ENCODE data around the gene MYO16. TPM values are rescaled to one million over a fixed set of nuclear protein-coding genes. Genes with fewer than 3 reads are reported as not detected.

MYO16 gene
- total RNA-seq, 1 donor from 2014 or later, result not detected

- DNase-seq (ENCODE audit: low read depth) (peak; percentile 34), FAIRE-seq (no peak)
- no peaks in the 10 kb centered on the region for H3K36me3 ChIP-seq (ENCODE audit: control insufficient read depth, insufficient read depth, low read length)
- H3K27me3 ChIP-seq (ENCODE audit: control insufficient read depth, insufficient read depth, low read length), result no peaks in the 10 kb centered on the region
- no peak overlapping the region for H3K4me3 ChIP-seq (ENCODE audit: low read depth, low read length)
- TF ChIP-seq, protein P1, sequence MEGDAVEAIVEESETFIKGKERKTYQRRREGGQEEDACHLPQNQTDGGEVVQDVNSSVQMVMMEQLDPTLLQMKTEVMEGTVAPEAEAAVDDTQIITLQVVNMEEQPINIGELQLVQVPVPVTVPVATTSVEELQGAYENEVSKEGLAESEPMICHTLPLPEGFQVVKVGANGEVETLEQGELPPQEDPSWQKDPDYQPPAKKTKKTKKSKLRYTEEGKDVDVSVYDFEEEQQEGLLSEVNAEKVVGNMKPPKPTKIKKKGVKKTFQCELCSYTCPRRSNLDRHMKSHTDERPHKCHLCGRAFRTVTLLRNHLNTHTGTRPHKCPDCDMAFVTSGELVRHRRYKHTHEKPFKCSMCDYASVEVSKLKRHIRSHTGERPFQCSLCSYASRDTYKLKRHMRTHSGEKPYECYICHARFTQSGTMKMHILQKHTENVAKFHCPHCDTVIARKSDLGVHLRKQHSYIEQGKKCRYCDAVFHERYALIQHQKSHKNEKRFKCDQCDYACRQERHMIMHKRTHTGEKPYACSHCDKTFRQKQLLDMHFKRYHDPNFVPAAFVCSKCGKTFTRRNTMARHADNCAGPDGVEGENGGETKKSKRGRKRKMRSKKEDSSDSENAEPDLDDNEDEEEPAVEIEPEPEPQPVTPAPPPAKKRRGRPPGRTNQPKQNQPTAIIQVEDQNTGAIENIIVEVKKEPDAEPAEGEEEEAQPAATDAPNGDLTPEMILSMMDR (IDR thresholded peaks at IDR 0.05; ENCODE audit: insufficient read depth, low read length, severe bottlenecking), result no peak
Measured at GRCh38 chr13:109096101-109096500, 466.7 kb downstream of the MYO16 start.

DNA sequence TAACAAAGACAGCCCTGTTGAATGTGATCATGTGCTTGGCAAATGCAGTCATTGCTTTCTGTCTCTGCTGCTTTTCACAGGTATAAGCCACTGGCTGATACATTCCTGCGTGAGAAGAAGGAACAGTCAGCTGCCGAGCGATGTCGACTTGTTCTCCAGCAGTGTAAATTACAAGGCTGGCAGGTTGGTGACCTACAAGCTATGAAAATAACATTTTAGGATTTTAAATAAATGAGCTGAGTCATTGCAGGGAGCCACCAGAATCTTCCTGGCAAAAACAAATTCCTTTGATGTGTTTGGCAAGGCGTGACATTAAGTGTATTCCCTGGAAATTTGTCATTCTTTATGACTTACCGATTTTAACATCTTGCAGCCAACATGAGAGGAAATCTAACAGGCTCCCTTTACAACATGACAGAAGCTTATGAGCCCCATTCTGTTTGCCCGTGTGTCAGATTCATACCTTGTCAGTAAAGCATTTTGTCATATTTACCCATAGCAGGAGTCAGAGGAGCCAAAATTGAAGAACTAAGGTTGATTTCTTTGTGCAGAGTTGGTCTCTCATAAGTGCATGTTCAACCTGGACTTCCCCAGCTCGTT is 471.4 kb downstream of the MYO16 start:
- TF ChIP-seq, protein P1 (IDR thresholded peaks at IDR 0.05; ENCODE audit: insufficient read depth, low read length, severe bottlenecking), result no peak
- DNase-seq (ENCODE audit: low read depth) (peak; percentile 15), FAIRE-seq (no peak)
- no peak overlapping the region for H3K4me3 ChIP-seq (ENCODE audit: low read depth, low read length)
- no peaks in the 10 kb centered on the region for H3K36me3 ChIP-seq (ENCODE audit: control insufficient read depth, insufficient read depth, low read length)
- H3K27me3 ChIP-seq (ENCODE audit: control insufficient read depth, insufficient read depth, low read length), result no peaks in the 10 kb centered on the region

DNA sequence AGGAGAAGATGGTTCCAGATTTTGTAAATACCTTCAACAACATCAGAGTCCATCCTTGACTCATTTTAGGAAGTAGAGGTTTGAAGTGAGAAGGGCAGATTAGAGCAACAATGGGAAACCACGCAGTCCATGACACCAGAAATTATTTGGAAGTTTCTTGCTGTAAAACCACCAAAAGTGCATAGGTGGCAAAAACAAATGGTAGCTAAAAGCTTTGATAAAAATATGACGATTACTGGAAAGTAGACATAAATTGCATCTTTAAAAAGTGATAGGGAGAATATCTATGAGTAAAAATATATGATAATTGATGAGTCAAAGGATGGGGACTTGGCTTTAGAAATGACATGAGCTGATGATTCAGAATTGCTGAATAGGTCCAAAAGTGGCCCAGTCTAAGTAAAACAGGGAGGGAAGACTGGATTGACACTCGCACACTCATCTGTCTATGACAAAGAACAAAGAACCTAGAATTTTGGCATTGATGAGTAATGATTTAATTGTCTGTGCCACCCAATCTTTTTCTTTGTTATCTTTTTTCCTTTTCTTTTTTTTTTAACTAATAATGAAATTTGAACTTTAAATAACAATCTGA is 472.2 kb downstream of the MYO16 start:
- no peaks in the 10 kb centered on the region for H3K36me3 ChIP-seq (ENCODE audit: control insufficient read depth, insufficient read depth, low read length)
- no peak overlapping the region for H3K4me3 ChIP-seq (ENCODE audit: low read depth, low read length)
- no peak for FAIRE-seq
- TF ChIP-seq, protein P1 (IDR thresholded peaks at IDR 0.05; ENCODE audit: insufficient read depth, low read length, severe bottlenecking), result no peak
- DNase-seq (ENCODE audit: low read depth), result no peak
- H3K27me3 ChIP-seq (ENCODE audit: control insufficient read depth, insufficient read depth, low read length), result no peaks in the 10 kb centered on the region

DNA sequence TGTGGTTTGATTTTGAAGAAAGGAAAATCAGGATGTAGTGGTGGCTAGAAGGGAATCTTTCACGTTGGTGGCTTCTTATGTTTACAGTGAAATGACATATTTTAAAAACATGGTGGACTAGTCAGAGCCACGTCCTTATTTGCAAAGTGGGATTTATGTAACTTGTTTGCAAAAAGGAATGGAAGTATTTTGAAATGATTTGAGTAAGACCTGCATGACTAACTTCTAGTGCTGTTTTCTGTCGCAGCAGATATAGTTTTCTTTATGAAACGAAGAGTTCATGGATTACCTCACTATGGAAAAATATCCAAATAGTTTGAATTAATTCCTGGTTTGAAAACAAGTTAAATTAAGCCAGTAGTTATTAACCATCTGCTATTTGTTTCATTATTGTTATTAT is 476.5 kb downstream of the MYO16 start:
- no peak overlapping the region for H3K4me3 ChIP-seq (ENCODE audit: low read depth, low read length)
- TF ChIP-seq, protein P1 (IDR thresholded peaks at IDR 0.05; ENCODE audit: insufficient read depth, low read length, severe bottlenecking), result no peak
- no peak for FAIRE-seq
- peak; percentile 33 for DNase-seq (ENCODE audit: low read depth)
- no peaks in the 10 kb centered on the region for H3K36me3 ChIP-seq (ENCODE audit: control insufficient read depth, insufficient read depth, low read length)
- no peaks in the 10 kb centered on the region for H3K27me3 ChIP-seq (ENCODE audit: control insufficient read depth, insufficient read depth, low read length)

DNA sequence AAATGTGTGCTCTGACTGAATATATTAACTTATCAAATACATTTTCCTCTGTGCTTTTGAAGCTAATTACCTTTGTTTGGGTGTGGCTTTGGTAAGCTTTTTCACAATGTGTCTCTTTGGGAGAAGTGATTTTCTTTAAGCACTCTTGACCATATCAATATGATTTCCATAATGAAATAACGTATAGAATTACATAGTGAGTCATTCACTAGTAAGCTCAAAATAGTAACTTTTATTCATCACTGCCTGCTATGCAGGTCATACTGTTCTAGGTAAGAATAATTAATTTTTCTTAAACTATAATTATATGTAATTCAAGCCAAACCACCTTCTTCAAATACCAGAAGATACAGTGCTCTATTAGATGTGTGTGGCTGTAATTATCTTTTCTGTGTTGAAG is 480.7 kb downstream of the MYO16 start:
- FAIRE-seq (no peak), DNase-seq (ENCODE audit: low read depth) (peak; percentile 65)
- Histone ChIP-seq H3K27me3 (ENCODE audit: control insufficient read depth, insufficient read depth, low read length) (no peaks in the 10 kb centered on the region), H3K4me3 (ENCODE audit: low read depth, low read length) (no peak overlapping the region), H3K36me3 (ENCODE audit: control insufficient read depth, insufficient read depth, low read length) (no peaks in the 10 kb centered on the region)
- TF ChIP-seq, protein P1 (IDR thresholded peaks at IDR 0.05; ENCODE audit: insufficient read depth, low read length, severe bottlenecking), result no peak

DNA sequence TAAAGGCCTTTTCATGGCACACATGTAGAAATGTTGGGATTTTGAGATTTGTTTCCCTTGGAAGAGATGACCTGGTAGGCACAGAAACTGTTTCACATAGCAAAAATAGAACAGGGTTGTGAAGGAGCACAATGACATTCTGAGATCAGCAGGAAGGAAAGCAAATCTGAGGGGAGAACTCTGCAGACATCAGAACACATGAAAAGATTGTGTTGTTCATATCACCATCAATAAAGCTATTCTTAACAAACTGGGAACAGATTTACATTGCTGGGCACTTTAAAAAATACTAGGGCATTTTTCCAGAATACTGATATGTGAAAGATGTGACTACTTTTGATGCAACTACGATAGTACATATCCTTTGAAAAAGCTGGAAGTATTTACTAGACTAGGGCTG is 481.7 kb downstream of the MYO16 start:
- TF ChIP-seq, protein P1 (IDR thresholded peaks at IDR 0.05; ENCODE audit: insufficient read depth, low read length, severe bottlenecking), result no peak
- FAIRE-seq, result no peak
- Histone ChIP-seq H3K4me3 (ENCODE audit: low read depth, low read length) (no peak overlapping the region), H3K36me3 (ENCODE audit: control insufficient read depth, insufficient read depth, low read length) (no peaks in the 10 kb centered on the region), H3K27me3 (ENCODE audit: control insufficient read depth, insufficient read depth, low read length) (no peaks in the 10 kb centered on the region)
- no peak for DNase-seq (ENCODE audit: low read depth)
